ENCODE data around the gene HGS.

The HGS gene

GRCh38 chr17:81656118-81656743 is 27.6 kb upstream of the HGS start, which contains the start of gene PDE6G:
TSS of gene PDE6G (minus strand) at chr17:81656542. CDS start at chr17:81653305, 3,237 bp downstream.
- TF ChIP-seq CTCF (IDR thresholded peaks at IDR 0.05; ENCODE audit: control insufficient read depth, insufficient read depth, low read depth, low read length, missing control alignments), result no peak
- no peak within 1 kb of the TSS for H3K4me3 ChIP-seq (ENCODE audit: control insufficient read depth, low read depth, low read length)
- no peak for DNase-seq (ENCODE audit: low read depth)

GRCh38 chr17:81656835-81657234 is 27.0 kb upstream of the HGS start:
- no peak for TF ChIP-seq CTCF (IDR thresholded peaks at IDR 0.05; ENCODE audit: control insufficient read depth, insufficient read depth, low read depth, low read length, missing control alignments)
- no peak for DNase-seq (ENCODE audit: low read depth)
- H3K4me3 ChIP-seq (ENCODE audit: control insufficient read depth, low read depth, low read length), result no peak overlapping the region

GRCh38 chr17:81659038-81659437 is 24.8 kb upstream of the HGS start:
- no peak for TF ChIP-seq CTCF (IDR thresholded peaks at IDR 0.05; ENCODE audit: control insufficient read depth, insufficient read depth, low read depth, low read length, missing control alignments)
- H3K4me3 ChIP-seq (ENCODE audit: control insufficient read depth, low read depth, low read length), result no peak overlapping the region
- no peak for DNase-seq (ENCODE audit: low read depth)

- DNase-seq (ENCODE audit: low read depth), result no peak
- H3K4me3 ChIP-seq (ENCODE audit: control insufficient read depth, low read depth, low read length), result no peak overlapping the region
- TF ChIP-seq CTCF (IDR thresholded peaks at IDR 0.05; ENCODE audit: control insufficient read depth, insufficient read depth, low read depth, low read length, missing control alignments), result no peak
Observed at GRCh38 chr17:81660441-81660840, 23.4 kb upstream of the HGS start.

- no peak overlapping the region for H3K4me3 ChIP-seq (ENCODE audit: control insufficient read depth, low read depth, low read length)
- DNase-seq (ENCODE audit: low read depth), result no peak
- TF ChIP-seq CTCF (IDR thresholded peaks at IDR 0.05; ENCODE audit: control insufficient read depth, insufficient read depth, low read depth, low read length, missing control alignments), result no peak
Observed at GRCh38 chr17:81662002-81662401, 21.8 kb upstream of the HGS start.

GRCh38 chr17:81664051-81664470 is 19.8 kb upstream of the HGS start:
- DNase-seq (ENCODE audit: low read depth), result no peak
- no peak for TF ChIP-seq CTCF (IDR thresholded peaks at IDR 0.05; ENCODE audit: control insufficient read depth, insufficient read depth, low read depth, low read length, missing control alignments)
- no peak overlapping the region for H3K4me3 ChIP-seq (ENCODE audit: control insufficient read depth, low read depth, low read length)
